Measurements from ENCODE around the gene LRSAM1. TPM values are rescaled to one million over a fixed set of nuclear protein-coding genes. Genes with fewer than 3 reads are reported as not detected.

The LRSAM1 gene
- total and polyA plus RNA-seq, 4 donors = 14.7 to 44.5 (median 27.1) TPM

DNA sequence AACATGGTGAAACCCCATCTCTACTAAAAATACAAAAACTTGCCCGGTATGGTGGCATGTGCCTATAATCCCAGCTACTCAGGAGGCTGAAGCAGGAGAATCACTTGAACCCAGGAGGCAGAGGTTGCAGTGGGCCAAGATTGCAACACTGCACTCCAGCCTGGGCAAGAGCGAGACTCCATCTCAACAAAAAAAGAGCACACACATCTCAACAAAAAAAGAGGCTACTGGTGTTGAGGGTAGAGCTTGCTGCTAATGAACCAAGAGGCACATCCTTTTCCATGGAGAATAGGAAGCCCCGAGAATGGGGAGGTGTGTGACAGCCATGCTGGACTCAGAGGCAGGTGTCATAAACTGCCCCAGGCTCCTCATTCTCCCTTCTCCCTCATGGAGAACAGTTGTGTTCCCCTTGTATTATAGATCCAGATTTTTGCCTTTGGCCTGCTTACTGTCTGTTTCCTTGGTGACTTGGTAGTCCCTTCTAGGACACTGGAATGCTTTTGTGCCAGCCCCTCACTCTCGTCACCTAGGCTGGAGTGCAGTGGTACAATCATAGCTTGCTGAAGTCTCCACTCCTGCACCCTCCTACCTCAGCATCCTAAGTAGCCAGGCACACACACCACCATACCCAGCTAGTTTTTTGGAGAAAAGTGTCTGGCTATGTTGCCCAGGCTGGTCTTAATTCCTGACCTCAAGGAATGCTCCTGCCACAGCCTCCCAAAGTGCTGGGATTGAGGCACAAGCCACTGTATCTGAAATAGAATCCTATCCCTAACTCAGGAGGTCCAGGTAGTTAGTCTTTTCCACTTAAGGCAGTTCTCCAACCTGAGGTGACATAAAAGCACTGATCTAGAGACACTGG is 5.2 kb upstream of the LRSAM1 start:
- WGBS (ENCODE audit: insufficient coverage) = 52% methylated on average over 2 of the region's 4 CpGs
- no peak overlapping the region for H3K4me3 ChIP-seq (ENCODE audit: low read depth, low read length)
- DNase-seq (ENCODE audit: low read depth in 4 of 6, low spot score in 6 of 6) = no peak
- no peaks in the 10 kb centered on the region for H3K27me3 ChIP-seq (ENCODE audit: control insufficient read depth, insufficient read depth, low read length)
- H3K27ac ChIP-seq (ENCODE audit: low read depth, low read length) = no peak overlapping the region
- peaks cover 66% of the 10 kb centered on the region for H3K36me3 ChIP-seq (ENCODE audit: control insufficient read depth, insufficient read depth, low read length)
- H3K4me1 ChIP-seq (ENCODE audit: control insufficient read depth, insufficient read depth, low read length) = peaks cover 15% of the 10 kb centered on the region
- H3K9me3 ChIP-seq (ENCODE audit: control insufficient read depth, insufficient read depth, low read length) = no peaks in the 10 kb centered on the region

GRCh38 chr9:127446713-127447415 is 4.4 kb upstream of the LRSAM1 start:
- Histone ChIP-seq H3K4me1 (ENCODE audit: control insufficient read depth, insufficient read depth, low read length) (peaks cover 17% of the 10 kb centered on the region), H3K27me3 (ENCODE audit: control insufficient read depth, insufficient read depth, low read length) (no peaks in the 10 kb centered on the region), H3K36me3 (ENCODE audit: control insufficient read depth, insufficient read depth, low read length) (peaks cover 64% of the 10 kb centered on the region), H3K9me3 (ENCODE audit: control insufficient read depth, insufficient read depth, low read length) (no peaks in the 10 kb centered on the region), H3K4me3 (ENCODE audit: low read depth, low read length) (no peak overlapping the region), H3K27ac (ENCODE audit: low read depth, low read length) (no peak overlapping the region)
- no peak for DNase-seq (ENCODE audit: low read depth in 4 of 6, low spot score in 6 of 6)
- WGBS (ENCODE audit: insufficient coverage) = 93% methylated on average over 5 of the region's 7 CpGs

- H3K4me3 ChIP-seq (ENCODE audit: low read depth, low read length) = no peak overlapping the region
- WGBS (ENCODE audit: insufficient coverage) = 79% methylated on average over 5 of the region's 7 CpGs
- DNase-seq (ENCODE audit: low read depth in 4 of 6, low spot score in 6 of 6) = no peak
- H3K4me1 ChIP-seq (ENCODE audit: control insufficient read depth, insufficient read depth, low read length) = peaks cover 24% of the 10 kb centered on the region
- H3K9me3 ChIP-seq (ENCODE audit: control insufficient read depth, insufficient read depth, low read length) = no peaks in the 10 kb centered on the region
- peaks cover 58% of the 10 kb centered on the region for H3K36me3 ChIP-seq (ENCODE audit: control insufficient read depth, insufficient read depth, low read length)
- no peaks in the 10 kb centered on the region for H3K27me3 ChIP-seq (ENCODE audit: control insufficient read depth, insufficient read depth, low read length)
- no peak overlapping the region for H3K27ac ChIP-seq (ENCODE audit: low read depth, low read length)
These were observed 3.7 kb upstream of the LRSAM1 start for GRCh38 chr9:127447416-127448111.

DNA sequence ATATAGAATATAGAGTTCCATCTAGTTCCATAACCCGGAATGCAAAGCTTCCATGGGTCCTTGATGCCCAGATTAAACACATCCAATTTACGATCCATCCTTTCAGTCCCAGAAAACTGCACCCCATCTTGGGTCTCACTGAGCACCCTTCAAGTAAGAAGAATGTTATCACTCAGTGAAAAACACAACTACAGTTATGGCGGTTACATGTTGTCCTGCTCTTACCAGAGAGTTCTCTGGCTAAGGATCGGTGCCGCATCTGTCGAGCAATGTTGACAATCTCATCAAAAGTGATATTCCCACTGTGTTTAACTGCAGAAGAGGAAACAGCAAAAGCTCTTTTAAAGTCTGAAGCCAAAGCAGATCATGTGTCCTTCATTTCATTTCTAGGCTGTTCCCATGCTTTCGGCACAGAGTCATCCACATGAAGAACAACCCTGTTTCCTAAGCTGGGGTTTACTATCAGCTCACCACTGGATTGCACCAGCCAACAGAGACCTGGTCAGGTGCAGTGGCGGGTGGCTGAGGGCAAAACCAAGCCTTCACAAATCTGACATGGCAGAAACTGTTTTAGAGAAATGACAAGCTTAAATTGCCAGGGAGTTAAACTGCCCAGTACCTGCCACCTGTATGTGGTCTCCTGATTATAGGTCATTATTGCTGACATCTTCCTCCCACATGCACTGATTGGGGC is 3.1 kb upstream of the LRSAM1 start:
- Histone ChIP-seq H3K4me3 (ENCODE audit: low read depth, low read length) (no peak overlapping the region), H3K4me1 (ENCODE audit: control insufficient read depth, insufficient read depth, low read length) (peaks cover 29% of the 10 kb centered on the region), H3K27ac (ENCODE audit: low read depth, low read length) (no peak overlapping the region), H3K36me3 (ENCODE audit: control insufficient read depth, insufficient read depth, low read length) (peaks cover 53% of the 10 kb centered on the region), H3K27me3 (ENCODE audit: control insufficient read depth, insufficient read depth, low read length) (no peaks in the 10 kb centered on the region), H3K9me3 (ENCODE audit: control insufficient read depth, insufficient read depth, low read length) (no peaks in the 10 kb centered on the region)
- DNase-seq (ENCODE audit: low read depth in 4 of 6, low spot score in 6 of 6) = no peak
- WGBS (ENCODE audit: insufficient coverage) = 87% methylated on average over 7 of the region's 8 CpGs

GRCh38 chr9:127449332-127449966 is 1.9 kb upstream of the LRSAM1 start:
- peak overlapping the region; percentile 6 for H3K27ac ChIP-seq (ENCODE audit: low read depth, low read length)
- H3K9me3 ChIP-seq (ENCODE audit: control insufficient read depth, insufficient read depth, low read length) = no peaks in the 10 kb centered on the region
- DNase-seq (ENCODE audit: low read depth in 4 of 6, low spot score in 6 of 6) = no peak
- H3K36me3 ChIP-seq (ENCODE audit: control insufficient read depth, insufficient read depth, low read length) = peaks cover 52% of the 10 kb centered on the region
- WGBS (ENCODE audit: insufficient coverage) = 73% methylated on average over 4 of the region's 5 CpGs
- peak overlapping the region; percentile 96 for H3K4me3 ChIP-seq (ENCODE audit: low read depth, low read length)
- H3K27me3 ChIP-seq (ENCODE audit: control insufficient read depth, insufficient read depth, low read length) = no peaks in the 10 kb centered on the region
- peaks cover 29% of the 10 kb centered on the region for H3K4me1 ChIP-seq (ENCODE audit: control insufficient read depth, insufficient read depth, low read length)

DNA sequence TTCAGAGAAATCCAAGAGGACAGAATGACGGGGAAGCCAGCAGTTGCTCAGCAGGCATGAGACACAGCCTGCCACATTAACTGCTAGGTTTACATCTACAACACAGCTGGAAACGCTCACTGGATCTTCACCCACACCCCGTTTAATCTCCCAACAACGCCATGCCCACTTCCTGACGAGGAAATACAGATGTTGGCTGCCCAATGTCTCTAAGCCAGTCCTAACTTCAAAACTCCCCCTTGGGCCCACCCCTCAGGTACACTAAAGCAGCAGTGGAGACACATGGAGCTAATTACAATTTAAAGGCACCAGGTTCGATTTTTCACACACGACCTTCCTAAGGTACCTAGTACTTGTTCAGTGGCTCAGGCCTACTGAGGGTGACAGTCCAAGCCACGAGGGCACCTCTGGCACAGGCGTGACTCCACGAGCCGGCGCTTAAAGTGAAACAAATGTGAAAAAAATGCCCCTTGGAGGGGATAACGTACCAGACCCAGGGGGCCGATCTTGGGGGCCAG is 1.0 kb upstream of the LRSAM1 start:
- peaks cover 29% of the 10 kb centered on the region for H3K4me1 ChIP-seq (ENCODE audit: control insufficient read depth, insufficient read depth, low read length)
- H3K36me3 ChIP-seq (ENCODE audit: control insufficient read depth, insufficient read depth, low read length) = peaks cover 50% of the 10 kb centered on the region
- H3K4me3 ChIP-seq (ENCODE audit: low read depth, low read length) = peak overlapping the region; percentile 96
- DNase-seq (ENCODE audit: low read depth in 4 of 6, low spot score in 6 of 6) = peak in 2 of 6 donors; percentile 20 to 25
- H3K27ac ChIP-seq (ENCODE audit: low read depth, low read length) = peak overlapping the region; percentile 89
- no peaks in the 10 kb centered on the region for H3K27me3 ChIP-seq (ENCODE audit: control insufficient read depth, insufficient read depth, low read length)
- WGBS (ENCODE audit: insufficient coverage) = 5% methylated on average over 14 of the region's 14 CpGs
- no peaks in the 10 kb centered on the region for H3K9me3 ChIP-seq (ENCODE audit: control insufficient read depth, insufficient read depth, low read length)

- H3K4me3 ChIP-seq (ENCODE audit: low read depth, low read length) = peak overlapping the region; percentile 96
- H3K9me3 ChIP-seq (ENCODE audit: control insufficient read depth, insufficient read depth, low read length) = no peaks in the 10 kb centered on the region
- peaks cover 29% of the 10 kb centered on the region for H3K4me1 ChIP-seq (ENCODE audit: control insufficient read depth, insufficient read depth, low read length)
- WGBS (ENCODE audit: insufficient coverage) = 0% methylated on average over 13 of the region's 14 CpGs
- peak in 2 of 6 donors; percentile 63 to 76 for DNase-seq (ENCODE audit: low read depth in 4 of 6, low spot score in 6 of 6)
- peak overlapping the region; percentile 89 for H3K27ac ChIP-seq (ENCODE audit: low read depth, low read length)
- no peaks in the 10 kb centered on the region for H3K27me3 ChIP-seq (ENCODE audit: control insufficient read depth, insufficient read depth, low read length)
- peaks cover 45% of the 10 kb centered on the region for H3K36me3 ChIP-seq (ENCODE audit: control insufficient read depth, insufficient read depth, low read length)
These were observed 223 bp downstream of the LRSAM1 start for GRCh38 chr9:127451608-127451857.

- 10% methylated on average over 27 of the region's 29 CpGs for WGBS (ENCODE audit: insufficient coverage)
- Histone ChIP-seq H3K27ac (ENCODE audit: low read depth, low read length) (peak overlapping the region; percentile 89), H3K9me3 (ENCODE audit: control insufficient read depth, insufficient read depth, low read length) (no peaks in the 10 kb centered on the region), H3K4me1 (ENCODE audit: control insufficient read depth, insufficient read depth, low read length) (peaks cover 29% of the 10 kb centered on the region), H3K27me3 (ENCODE audit: control insufficient read depth, insufficient read depth, low read length) (no peaks in the 10 kb centered on the region), H3K4me3 (ENCODE audit: low read depth, low read length) (peak overlapping the region; percentile 96), H3K36me3 (ENCODE audit: control insufficient read depth, insufficient read depth, low read length) (peaks cover 48% of the 10 kb centered on the region)
- peak in 3 of 6 donors; percentile 19 to 63 (median 54) for DNase-seq (ENCODE audit: low read depth in 4 of 6, low spot score in 6 of 6)
These were observed 747 bp downstream of the LRSAM1 start for GRCh38 chr9:127451858-127452656.

Data from spinal cord (tissue), 10 donors.